GM21529 (cell line): ENCODE results near the gene SMCR8.
"Not testable (repeated sequence)": the region's sequence is repeated elsewhere in the genome, so short reads cannot be mapped to it uniquely, and the experiment has no call there.

ENCODE experiments used
- ATAC-seq: cut with Tn5 transposase; IDR thresholded peaks from one replicate; pipeline ENCODE4 v1.9.1; 2021; ENCODE audit not compliant: unreplicated experiment

SMCR8 gene

DNA sequence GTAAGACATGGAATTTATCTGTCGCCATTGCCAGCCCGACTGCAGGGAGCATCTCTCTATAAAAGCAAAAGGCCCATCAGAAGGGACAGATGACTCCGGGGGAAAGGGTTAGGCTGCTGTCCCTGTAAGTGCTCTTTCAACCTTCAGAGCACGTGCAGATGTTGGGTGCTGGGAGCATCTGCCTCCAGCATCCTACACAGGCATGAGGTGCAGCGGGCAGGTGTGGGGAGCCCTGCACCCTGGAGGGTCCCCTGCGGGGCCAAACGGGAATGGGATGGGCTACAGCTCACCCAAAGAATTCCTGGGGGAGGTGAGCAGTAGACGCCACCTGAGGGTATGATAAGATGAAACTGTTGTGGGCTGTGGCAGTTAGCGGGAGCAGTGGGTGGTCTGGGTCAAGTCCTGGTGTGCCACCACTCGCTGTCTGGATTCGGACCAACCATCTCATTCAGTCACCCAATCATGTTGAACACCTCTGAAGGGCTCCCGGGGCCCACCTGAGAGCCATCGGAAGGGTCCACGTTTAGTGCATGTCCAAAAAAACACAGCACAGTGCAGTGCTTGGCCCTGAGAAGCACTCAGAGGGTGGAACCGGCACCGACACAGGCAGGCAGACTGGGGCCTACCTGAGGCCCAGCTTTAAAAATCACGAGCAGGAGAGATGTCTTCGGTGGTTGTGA is 3.8 kb downstream of the SMCR8 start:
- ATAC-seq: no peak

DNA sequence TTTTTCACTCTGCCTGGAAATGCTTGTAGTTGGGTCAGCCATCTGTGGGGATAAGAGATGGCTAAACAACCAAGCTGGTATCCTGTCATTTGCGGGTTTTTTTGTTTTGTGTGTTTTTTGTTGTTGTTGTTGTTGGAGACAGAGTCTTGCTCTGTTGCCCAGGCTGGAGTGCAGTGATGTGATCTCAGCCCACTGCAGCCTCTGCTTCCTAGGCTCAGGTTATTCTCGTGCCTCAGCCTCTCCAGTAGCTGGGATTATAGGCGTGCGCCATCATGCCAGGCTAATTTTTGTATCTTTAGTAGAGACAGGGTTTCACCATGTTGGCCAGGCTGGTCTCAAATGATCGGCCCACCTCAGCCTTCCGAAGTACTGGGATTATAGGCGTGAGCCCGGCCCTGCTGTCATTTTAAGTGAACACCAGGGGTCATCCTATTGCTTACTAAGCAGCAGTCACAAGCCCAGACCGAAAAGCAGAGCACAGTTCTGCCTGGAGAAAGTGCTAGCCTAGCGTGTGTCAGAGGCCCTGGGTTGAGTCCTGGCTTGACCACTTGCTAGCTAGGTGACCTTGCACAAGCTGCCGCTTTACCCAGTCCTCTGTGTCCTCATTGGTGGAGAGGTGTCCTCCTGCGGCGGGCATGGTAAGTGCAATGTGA is 4.6 kb downstream of the SMCR8 start:
- ATAC-seq: no peak

DNA sequence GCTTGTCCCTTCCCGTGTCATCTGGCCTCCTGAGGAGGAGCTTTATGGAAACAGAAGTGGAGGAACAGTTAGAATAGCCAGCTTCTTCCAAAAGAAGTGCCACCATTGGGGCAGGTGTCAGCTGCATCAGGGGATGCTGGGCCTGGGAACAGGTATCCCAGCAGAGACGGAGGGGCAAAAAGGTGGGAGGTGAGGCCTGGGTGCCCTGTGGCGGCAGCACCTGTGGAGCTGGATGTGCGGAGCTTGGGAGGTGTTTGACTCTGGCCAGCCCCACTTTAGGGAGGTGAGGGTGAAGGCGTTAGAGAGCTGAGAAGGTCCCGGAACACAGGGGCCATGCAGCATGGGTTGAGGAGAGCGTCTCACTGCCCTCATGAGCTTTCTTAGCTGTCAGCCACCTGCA is 5.2 kb downstream of the SMCR8 start:
- no peak for ATAC-seq

DNA sequence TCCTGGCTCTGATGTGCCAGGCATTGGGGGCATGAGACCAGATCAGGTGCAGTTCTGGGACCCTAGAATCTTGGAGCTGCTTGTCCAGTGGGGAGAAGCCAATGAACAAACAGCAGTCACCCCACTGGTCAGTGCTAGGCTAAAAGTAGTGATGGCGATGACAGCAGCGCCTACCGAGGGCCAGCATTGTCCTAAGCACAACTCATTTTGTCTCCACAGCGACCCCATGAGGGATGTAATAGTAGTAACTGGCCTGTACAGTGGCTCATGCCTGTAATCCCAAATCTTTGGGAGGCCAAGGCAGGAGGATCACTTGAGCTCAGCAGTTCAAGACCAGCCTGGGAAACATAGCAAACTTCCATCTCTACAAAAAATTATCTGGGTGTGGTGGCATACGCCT is 6.2 kb downstream of the SMCR8 start:
- ATAC-seq: no peak

DNA sequence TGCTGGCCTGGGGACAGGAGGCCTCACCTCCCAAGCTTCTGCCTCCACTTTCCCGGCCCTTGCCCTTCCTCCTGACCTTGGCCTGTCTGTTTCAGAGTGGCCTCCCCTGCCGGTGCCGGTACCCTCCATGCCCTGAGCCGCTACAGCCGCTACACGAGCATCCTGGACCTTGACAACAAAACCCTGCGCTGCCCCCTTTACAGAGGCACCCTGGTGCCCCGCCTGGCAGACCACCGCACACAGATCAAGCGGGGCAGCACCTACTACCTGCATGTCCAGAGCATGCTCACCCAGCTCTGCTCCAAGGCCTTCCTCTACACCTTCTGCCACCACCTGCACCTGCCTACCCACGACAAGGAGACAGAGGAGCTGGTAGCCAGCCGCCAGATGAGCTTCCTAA is 7.4 kb downstream of the SMCR8 start:
- no peak for ATAC-seq

DNA sequence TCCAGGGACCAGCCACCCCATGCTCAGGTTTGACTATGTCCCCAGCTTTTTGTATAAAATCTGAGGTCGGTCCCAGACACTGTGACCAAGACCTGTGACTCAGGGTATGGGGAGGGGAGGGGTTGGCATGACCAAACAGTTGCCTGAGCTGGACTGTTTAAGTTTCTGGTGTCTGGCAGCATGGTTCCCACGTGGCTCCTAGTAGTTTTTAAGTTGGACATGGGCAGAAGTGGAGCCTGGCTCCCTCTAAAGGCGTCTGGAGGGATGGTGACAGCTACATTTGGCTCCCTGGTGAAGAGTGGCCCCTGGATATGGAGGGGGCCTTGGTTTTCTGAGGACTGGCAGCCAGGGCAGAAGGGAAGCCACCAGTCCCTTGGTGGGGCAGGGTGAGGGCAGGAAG is 7.9 kb downstream of the SMCR8 start:
- ATAC-seq: no peak

DNA sequence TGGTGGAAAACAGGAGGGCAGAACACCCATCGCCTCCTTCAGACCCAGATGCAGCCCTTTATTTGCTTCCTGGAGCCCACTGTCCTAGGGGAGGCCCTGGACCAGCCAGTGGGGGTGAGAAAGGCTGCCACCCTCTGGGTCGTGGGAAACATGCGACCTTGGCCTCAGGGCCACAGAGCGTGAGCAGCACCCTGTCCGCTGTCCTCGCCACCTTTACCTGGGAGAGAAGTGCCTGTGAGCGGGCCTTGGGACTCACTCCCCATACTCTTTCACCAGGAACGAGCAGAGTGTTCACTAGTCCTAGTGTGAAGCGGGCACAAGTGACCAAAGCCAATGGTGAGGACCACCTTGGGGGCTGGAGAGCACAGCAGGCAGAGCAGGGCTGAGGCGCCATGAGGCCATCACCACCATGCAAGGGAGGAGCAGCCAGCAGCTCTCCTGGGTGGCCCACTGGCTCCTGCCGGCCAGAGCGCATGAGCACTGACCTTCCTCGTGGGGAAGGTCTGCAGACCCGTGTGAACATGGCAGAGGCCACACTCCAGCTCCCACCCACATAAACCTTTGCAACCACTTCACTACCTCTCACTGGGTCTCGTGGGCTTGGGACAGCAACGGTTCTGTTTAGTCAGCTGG is 8.5 kb downstream of the SMCR8 start:
- ATAC-seq: no peak

DNA sequence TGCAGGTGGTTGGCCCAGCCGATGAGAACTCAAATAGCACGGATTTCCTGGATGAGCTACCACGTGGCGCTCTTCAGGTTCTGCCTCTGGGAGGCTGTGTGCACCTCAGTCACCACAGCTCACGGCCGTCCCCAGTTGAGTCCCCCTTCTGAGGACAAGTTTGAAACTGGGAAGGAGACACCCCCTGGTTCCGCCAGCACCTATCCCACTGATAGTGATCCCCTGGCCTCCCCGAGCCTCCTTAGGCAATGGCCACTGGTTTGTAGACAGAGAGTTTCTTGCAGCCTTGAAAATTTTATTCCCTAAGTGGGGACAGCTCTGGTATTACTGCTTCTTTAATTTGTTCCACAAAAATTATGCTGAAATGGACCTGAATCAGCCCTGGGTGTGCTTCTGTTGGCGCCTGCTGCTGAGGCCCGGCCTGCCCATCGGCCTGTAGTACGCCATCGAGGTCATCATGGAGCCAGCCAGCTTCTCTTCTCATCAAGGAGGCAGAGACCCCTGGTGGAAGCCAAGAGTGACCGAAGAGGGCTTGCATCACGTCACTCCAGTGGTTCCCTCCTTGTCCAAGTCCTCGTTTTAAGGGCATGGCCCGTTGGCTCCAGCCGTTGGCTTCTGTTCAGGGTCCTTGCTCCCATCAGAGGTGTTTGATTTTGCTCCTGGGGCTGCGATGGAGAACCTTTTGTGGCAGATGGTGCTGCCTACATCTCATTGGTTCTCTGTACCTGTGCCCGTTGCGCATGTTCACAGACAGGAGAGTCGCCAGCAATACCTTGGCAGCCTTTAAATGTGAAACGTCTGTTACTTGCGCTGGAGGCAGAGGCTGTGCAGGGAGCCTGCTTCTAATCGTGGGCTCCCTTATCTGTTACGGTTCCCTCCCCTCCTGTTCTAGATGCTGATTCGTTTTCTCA is 9.3 kb downstream of the SMCR8 start:
- no peak for ATAC-seq

DNA sequence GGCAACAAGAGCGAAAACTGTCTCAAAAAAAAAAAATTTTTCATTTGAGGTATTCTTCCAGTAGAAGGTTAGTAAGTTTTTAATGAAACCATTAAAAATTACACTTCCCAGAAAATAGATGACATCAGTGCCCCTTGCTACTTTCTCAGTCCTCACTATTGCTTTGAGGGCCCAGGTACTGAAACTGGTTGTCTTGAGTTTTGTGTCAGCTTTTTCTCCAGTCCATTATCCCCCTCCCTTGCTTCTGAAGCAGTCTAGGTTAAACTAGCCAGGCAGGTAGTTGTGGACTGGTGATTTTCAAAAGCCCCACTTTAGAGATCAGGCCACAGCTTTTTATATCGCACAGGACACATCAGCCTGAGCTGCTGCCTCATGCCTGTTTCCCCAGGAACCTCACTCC is 10.9 kb downstream of the SMCR8 start:
- ATAC-seq: no peak

DNA sequence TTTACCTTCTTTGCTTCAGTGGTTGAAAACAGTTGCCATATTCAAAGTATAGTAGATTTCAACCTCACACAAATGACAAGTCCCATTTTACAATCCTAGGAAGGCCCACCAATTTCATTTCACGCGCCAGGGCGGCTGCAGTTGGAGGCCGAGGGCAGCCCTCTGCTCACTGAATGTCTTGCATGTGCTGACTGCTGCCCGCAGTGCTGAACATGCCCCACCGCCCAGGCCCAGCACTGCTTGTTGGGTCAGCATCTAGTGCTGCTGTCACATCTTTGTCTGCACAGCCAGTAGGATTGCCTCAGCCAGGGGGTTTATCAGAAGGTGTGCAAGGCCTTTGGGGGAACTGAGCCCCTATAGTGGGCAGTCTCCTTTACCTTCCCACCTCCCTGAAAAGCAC is 11.5 kb downstream of the SMCR8 start:
- no peak for ATAC-seq

DNA sequence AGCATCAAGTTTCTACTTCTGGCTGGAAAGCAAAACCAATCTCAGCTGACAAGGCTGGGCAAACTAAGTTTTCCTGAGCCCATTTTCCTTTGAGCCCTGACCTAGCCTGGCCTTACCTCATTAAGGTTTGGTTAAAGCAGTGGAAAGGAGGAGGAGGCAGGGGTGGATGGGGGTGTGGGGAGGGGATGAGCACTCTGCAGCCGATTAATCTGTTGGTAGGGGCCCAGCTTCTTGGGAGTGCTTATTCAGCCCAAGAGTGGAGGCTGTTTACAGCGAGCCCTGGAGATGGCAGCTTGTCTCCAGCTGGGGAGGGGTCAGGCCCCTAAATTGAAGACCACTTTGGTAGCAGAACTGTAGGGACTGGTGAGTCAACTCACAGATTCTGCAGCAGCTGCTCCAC is 12.0 kb downstream of the SMCR8 start:
- no peak for ATAC-seq

DNA sequence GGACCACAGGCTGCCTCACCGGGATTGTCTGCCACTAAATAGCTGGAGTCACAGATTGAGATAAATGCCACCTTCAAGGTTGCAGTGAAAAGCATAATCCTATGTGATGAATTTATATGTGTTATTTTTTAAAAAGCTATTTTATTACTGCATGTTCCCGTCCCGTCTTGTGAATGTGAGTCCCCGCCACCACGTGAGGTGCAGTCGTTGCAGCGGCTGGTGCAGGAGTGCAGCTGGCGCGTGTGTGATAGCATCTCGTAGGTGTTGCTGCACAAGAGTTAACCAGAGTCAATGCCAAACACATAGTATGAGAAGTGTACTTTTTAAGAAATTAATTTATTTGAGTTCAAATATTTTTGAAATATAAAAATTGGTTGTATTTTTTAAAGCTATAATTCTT is 12.5 kb downstream of the SMCR8 start:
- no peak for ATAC-seq

DNA sequence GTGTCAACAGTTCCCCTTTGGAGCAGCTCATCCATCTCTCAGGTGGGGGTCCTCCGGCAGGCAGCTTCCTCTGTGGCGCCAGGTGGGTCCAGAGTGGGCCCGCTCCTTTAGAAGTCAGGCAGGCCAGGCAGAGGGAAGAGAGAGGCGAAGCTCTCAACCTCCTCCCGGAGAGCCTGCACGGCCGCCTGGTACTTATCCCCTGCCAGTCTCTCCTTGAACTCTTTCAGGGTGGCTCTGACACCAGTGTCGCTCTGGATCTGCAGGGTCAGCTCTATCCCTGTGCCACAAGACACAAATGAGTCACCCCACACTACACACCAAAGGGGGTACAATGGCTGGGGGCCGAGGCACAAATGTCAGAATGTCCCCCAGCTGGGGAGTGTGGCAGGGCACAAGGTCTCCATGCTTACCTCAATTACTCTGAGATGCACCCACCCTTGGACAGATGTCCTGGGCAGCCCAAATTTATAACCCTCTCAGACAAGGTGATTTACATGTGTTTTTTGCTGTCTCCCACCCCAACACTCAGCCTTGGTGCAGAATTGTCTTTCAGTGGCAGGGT is 13.6 kb downstream of the SMCR8 start:
- no peak for ATAC-seq

DNA sequence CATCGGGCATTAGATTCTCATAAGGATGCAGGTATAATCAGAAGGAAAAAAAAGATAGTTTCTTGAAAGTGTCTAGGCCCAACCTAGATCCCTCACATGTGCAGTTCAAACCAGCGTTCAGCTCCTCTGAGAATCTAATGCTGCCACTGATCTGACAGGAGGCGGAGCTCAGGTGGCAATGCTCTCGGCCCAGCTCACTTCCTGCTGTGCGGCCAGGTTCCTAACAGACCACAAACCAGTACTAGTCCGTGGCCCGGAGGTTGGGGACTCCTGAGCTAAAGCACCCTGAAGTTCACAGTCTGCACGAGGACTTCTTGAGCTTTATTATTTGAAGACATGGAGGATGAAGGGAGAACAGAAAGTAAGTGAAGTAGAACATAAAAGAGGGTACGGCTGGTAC is 16.8 kb downstream of the SMCR8 start:
- no peak for ATAC-seq

DNA sequence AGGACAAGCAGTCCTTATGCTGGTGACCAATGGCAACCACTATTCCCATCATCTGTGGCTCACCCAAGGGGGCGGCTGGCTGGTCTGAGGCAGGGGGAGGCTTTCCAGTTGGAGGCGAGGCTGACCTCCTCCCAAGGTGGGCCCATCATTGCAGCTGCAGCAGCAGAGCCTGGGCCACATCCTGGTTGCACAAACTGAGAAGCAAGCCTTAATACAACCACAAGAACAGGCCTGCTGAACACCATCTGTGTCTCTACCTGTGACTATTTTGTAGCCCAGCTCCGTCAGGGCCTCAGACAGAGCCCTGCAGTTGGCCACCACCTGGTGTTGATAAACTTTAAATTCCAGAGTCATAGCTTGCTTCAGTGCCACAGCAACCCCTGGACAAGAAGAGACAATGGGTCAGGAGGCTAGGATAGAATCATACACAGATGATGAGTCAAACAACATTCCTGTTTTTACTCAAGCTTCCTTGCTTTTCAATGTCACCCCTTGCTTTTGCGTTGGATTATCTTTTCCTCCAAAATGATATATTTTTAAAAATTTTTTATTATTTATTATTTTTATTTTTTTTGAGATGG is 17.9 kb downstream of the SMCR8 start:
- ATAC-seq: no peak

DNA sequence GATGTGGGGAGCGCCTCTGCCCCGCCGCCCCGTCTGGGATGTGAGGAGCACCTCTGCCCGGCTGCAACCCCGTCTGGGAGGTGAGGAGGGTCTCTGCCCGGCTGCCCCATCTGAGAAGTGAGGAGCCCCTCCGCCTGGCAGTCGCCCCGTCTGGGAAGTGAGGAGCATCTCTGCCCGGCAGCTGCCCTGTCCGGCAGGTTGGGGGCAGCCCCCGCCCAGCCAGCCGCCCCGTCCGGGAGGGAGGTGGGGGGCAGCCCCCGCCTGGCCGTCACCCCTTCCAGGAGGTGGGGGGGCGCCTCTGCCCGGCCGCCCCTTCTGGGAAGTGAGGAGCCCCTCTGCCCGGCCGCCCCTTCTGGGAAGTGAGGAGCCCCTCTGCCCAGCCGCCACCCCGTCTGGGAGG is 23.1 kb downstream of the SMCR8 start:
- not testable (repeated sequence) for ATAC-seq

DNA sequence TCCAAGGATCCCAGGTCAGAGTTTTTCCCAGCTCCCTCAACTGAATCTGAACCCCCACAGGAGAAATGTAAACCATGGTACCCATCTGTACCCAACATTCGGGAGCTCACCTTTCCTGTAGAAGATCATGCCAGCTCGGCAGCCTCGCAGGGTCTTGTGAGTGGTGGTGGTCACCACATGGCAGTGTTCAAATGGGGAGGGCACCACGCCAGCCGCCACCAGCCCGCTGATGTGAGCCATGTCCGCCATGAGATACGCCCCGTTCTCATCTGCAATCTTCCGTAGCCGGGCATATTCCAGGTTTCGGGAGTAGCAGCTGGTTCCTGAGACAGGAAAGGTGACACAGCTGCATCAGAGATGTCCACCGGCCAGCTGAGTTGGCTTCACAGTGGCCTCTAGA is 24.8 kb downstream of the SMCR8 start:
- ATAC-seq: no peak

DNA sequence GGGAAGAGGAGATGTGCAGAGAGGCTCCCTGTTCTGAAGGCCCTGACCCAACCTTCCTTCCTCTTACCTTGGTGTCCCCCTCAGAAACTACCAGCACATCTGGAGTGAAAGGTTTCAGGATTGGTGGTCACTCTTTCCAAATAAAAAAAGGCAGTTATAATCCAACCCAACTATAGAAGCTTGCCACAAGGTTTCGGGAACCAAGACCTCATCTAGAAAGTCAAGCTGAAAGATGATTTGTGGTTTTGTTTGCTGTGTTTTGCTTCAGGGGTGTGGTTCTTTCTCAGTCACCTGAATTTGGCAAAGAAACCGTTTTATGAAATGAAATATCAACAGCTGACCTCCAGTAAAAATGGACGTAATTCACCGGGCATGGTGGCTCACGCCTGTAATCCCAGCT is 28.9 kb downstream of the SMCR8 start:
- no peak for ATAC-seq

DNA sequence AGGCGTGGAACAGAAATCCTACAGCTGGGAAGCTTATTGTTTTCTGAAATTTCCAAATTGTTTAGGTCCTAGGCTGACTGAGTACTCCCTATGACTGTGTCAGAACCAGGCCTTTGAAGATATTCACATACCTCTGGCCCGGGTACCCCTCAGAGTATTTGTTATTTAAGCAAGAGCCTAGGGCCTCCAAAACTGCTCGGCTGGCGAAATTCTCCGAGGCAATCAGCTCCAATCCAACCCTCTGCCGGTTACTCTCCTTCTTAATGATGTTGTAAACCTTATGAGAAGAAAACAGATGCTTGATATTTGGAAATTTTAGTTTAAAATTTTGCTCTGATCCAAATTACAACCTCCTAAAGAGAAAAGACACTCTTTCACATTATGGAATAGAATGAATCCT is 38.4 kb downstream of the SMCR8 start:
- ATAC-seq: no peak

DNA sequence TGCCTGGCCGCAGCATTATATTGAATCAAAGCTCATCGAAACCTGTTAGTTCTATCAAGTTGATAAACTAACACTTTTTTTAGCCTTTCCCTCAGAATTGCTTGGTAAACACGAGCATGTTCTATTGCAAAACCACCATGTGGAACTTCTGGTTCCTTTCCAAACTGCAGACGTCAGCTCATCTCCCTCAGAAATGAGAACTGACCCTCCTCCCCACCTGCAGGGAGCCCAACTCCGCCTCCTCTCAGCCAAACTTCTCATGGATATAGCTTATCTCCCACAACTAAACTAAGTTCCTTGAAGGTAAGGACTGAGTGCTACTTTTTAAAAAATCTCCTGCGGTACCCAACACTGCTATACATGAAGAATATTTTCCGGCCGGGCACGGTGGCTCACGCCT is 41.5 kb downstream of the SMCR8 start:
- no peak for ATAC-seq

DNA sequence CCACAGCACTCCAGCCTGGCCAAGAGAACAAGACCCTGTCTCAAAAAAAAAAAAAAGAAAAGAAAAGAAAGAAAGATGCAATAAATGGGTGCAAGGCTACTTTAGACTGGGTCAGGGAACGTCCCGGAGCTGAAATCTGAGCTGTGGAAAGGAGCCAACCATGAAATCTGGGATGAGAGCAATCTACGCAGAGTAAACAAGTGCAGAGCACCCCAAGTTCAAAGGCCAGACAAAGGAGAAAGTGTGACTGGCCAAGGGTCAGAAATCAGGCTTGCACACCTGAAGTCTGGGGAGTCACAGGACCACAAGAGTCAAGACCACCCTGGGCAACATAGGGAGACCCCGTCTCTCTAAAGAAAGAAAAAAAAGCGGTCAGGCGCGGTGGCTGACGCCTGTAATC is 45.4 kb downstream of the SMCR8 start:
- no peak for ATAC-seq
